GM13977 (cell line): ENCODE data around the gene MLLT10.
"Not testable (repeated sequence)": the region's sequence is repeated elsewhere in the genome, so short reads cannot be mapped to it uniquely, and the experiment has no call there.

ENCODE experiments used
- DNase-seq: peaks from one replicate; pipeline ENCODE4 v3.0.0; 2012; ENCODE audit warnings: low spot score
- in situ Hi-C: fragments of 300-500 bp; cut with MboI; formaldehyde crosslinking; loops from one replicate; pipeline ENCODE4 v1.12.0; 2022; ENCODE audit warnings: low sequenced_read_pairs, low pct_unique_long_range_greater_than_20kb, mixed read lengths, inconsistent platforms; ENCODE audit not compliant: unreplicated experiment
- TF ChIP-seq, protein P1 (sequence below): IDR thresholded peaks from 2 replicates; pipeline ENCODE4 v1.5.1; 2012; ENCODE audit warnings: mild to moderate bottlenecking, control low read depth; ENCODE audit not compliant: insufficient read depth; ENCODE audit errors: extremely low read depth, missing control alignments

Gene MLLT10

DNA sequence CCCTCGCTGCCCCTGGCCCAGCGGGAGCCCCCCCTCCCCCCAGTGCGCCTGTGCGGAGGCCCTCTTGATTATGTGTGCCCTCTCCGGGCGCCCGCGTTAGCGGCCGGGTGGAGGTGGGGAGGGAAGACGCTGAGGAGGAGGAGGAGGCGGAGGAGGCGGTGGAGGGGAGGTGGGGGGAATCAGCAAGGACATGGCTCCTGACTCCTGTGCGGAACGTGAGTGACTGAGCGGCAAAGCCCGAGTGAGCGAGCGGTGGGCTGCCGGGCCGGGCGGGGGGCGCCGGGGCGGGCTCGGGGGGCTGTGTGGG lies 201 bp downstream of the MLLT10 start:
- TF ChIP-seq, protein P1, sequence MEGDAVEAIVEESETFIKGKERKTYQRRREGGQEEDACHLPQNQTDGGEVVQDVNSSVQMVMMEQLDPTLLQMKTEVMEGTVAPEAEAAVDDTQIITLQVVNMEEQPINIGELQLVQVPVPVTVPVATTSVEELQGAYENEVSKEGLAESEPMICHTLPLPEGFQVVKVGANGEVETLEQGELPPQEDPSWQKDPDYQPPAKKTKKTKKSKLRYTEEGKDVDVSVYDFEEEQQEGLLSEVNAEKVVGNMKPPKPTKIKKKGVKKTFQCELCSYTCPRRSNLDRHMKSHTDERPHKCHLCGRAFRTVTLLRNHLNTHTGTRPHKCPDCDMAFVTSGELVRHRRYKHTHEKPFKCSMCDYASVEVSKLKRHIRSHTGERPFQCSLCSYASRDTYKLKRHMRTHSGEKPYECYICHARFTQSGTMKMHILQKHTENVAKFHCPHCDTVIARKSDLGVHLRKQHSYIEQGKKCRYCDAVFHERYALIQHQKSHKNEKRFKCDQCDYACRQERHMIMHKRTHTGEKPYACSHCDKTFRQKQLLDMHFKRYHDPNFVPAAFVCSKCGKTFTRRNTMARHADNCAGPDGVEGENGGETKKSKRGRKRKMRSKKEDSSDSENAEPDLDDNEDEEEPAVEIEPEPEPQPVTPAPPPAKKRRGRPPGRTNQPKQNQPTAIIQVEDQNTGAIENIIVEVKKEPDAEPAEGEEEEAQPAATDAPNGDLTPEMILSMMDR, result no peak

DNA sequence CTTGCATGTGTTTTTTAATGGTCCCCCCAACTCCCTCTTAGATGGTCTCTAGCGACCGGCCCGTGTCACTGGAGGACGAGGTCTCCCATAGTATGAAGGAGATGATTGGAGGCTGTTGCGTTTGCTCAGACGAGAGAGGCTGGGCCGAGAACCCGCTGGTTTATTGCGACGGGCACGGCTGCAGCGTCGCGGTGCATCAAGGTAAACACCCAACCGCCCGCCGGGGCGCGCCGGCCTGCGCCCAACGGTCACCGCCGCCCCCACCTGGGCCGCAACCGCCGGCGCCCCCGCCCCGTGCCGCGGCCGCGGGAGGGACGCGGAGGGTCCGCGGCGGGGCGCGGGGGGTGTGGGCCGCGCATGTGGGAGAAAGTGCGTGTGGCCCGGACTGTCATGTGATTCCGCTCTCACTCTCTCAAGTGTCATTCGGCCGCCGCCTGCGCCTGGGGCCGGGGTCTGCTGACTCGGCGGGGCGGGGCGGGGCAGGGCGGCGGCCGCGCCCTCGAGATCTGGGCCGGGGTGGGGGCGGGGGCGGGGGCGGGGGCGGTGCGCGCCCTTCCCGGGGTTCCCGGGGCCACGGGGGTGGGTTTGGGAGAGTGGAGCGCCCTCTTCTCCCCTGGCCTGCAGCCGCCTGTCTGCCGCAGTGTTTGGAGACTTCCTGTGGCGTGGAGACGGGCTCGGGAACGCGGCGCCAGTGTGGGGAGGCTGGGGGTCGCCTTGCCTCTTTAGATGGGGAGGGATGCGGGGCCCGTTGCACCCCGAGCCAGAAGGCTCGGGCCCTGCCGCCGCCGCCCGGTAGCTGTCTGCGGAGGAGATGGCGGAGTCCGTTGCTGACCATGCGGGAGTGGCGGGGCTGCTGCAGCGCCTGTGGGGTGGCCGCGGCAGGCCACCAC lies 817 bp downstream of the MLLT10 start:
- TF ChIP-seq, protein P1, result peak; percentile 24
- DNase-seq, result peak; percentile 72
- in situ Hi-C loops, result no loop called here

More for the DNA sequence above, 201 bp downstream of the MLLT10 start:
- no peak for DNase-seq
- in situ Hi-C loops, result no loop called here

DNA sequence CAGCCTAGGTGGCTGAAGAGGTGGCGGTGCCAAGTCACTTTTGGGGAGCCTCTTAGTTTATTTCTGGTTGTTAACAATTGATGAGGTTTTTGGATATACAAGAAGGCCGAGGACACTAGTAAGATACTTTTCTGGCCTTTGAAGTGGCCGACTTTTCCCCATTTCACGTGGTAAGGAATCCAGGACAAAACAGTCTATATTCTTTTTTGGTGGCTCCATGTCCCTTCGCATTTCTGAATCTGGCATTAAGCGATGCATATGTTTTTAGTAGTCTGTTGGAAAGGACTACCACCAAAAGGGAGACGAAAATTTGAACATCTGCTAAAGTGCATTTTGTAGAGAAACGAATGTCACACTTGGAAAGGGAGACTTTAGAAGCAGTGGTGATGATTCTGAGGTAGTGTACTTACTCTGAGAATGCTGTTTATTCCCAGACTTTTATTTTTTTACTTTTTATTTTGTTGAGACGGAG lies 1.5 kb downstream of the MLLT10 start:
- TF ChIP-seq, protein P1, result no peak
- in situ Hi-C loops, result no loop called here
- no peak for DNase-seq

DNA sequence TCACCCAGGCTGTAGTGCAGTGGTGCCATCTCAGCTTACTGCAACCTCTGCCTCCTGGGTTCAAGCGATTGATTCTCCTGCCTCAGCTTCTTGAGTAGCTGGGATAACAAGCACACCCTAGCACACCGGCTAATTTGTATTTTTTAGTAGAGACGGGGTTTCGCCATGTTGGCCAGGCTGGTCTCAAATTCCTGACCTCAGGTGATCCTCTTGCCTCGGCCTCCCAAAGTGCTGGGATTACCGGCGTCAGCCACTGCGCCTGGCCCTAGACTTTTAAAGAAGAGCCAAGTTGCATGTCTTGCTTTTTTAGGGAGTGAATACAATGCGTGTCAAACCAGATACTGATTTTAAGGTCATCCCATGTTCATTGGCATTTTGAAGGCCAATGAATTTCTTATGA lies 1.9 kb downstream of the MLLT10 start:
- DNase-seq, in situ Hi-C loops: not testable (repeated sequence)

DNA sequence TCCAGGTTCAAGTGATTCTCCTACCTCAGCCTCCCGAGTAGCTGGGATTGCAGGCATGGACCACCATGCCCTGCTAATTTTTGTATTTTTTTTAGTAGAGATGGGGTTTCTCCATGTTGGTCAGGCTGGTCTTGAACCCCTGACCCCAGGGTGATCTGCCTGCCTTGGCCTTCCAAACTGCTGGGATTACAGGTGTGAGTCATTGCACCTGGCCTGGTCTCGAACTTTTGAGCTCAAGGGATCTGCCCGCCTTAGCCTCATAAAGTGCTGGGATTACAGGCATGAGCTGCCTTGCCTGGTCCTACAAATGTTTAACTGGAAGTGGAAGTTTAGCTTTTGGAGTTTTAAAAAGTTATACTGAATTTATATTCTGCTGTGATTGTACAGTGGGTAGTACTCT lies 2.8 kb downstream of the MLLT10 start:
- DNase-seq, result no peak
- in situ Hi-C loops, result no loop called here
- TF ChIP-seq, protein P1, result no peak

DNA sequence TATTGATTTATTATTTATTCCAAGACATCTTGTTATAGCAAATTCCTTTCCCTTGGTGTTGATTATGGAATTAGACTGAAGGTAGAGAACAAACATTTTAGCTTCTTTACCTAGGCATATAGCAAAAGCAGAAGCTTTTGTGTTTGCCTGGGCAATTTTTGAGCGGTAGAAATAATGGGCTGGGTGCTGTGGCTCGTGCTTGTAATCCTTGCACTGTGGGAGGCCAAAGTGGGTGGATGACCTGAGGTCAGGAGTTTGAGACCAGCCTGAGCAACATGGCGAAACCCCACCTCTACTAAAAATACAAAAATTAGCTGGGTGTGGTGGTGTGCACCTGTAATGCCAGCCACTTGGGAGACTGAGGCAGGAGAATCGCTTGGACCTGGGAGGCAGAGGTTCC lies 6.7 kb downstream of the MLLT10 start:
- in situ Hi-C loops, DNase-seq: not testable (repeated sequence)

DNA sequence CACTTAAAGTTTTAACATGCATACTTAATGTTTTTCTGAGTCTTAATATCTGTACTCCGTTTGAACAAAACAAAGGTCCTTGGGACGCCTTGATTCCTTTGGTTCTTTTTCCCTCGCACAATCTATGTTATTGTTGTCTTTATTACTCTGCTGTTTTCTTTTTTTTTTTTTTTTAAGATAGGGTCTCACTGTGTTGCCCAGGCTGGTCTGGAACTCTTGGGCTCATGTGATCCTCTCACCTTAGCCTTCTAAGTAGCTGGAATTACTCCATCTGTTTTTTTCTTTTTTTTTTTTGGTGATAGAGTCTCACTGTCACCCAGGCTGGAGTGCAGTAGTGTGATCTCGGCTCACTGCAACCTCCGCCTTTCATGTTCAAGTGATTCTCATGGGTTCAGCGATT lies 13.2 kb downstream of the MLLT10 start:
- TF ChIP-seq, protein P1, result no peak
- in situ Hi-C loops, result no loop called here
- DNase-seq, result no peak

DNA sequence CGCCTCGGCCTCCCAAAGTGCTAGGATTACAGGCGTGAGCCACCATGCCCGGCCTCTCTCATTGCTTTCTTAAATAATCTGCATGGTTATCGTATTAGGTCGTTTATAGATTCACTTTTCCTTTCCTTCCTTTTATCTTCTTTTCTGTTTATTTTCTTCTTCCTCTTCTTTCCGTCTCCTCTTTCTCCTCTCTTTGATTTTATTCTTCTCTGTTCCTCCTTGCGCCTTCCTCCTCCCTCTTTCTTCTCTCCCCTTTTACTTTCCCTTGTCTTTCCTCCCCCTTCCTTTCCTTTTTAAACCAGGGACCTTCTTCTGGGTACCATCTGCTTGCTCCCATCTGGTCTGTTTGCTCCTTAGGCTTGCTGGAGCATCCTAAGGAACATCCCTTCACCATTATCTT lies 18.6 kb downstream of the MLLT10 start:
- TF ChIP-seq, protein P1, result no peak
- DNase-seq, result no peak
- in situ Hi-C loops, result no loop called here
